ENCODE results near the gene KLC3. TPM values are rescaled to one million over a fixed set of nuclear protein-coding genes. Genes with fewer than 3 reads are reported as not detected.

Gene KLC3
- total and polyA plus RNA-seq, 2 experiments from 2014 or later: 1.8 to 4.0 TPM

DNA sequence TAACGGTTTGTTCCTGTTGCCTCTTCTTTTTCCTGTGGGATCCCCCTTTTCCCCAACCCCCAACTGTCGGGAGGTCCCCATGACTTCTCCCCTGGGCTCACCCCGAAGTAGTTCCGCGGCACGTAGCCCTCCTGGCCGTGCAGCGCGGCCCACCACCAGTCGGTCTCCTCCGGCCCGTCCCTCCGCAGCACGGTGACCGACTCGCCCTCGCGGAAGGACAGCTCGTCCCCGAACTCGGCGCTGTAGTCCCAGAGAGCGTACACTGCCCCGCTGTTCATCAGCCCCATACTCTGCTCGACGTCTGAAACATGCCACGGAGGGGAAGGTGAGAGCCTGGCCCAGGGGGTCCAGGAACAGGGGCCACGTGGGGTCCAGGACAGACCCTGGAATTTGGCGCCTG is 41.9 kb downstream of the KLC3 start:
- DNase-seq (ENCODE audit: low read depth in 1 of 2, low spot score in 1 of 2): no peak
- no peak overlapping the region for H3K27ac ChIP-seq
- peaks cover 14% of the 10 kb centered on the region for H3K27me3 ChIP-seq
- H3K4me1 ChIP-seq (ENCODE audit: low read depth): no peaks in the 10 kb centered on the region
- TF ChIP-seq, protein P1, sequence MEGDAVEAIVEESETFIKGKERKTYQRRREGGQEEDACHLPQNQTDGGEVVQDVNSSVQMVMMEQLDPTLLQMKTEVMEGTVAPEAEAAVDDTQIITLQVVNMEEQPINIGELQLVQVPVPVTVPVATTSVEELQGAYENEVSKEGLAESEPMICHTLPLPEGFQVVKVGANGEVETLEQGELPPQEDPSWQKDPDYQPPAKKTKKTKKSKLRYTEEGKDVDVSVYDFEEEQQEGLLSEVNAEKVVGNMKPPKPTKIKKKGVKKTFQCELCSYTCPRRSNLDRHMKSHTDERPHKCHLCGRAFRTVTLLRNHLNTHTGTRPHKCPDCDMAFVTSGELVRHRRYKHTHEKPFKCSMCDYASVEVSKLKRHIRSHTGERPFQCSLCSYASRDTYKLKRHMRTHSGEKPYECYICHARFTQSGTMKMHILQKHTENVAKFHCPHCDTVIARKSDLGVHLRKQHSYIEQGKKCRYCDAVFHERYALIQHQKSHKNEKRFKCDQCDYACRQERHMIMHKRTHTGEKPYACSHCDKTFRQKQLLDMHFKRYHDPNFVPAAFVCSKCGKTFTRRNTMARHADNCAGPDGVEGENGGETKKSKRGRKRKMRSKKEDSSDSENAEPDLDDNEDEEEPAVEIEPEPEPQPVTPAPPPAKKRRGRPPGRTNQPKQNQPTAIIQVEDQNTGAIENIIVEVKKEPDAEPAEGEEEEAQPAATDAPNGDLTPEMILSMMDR (IDR thresholded peaks at IDR 0.05; ENCODE audit: low read depth, low read length): no peak
- H3K4me3 ChIP-seq: no peak overlapping the region
- H3K36me3 ChIP-seq: no peaks in the 10 kb centered on the region
- no peaks in the 10 kb centered on the region for H3K9me3 ChIP-seq (ENCODE audit: low read depth)

DNA sequence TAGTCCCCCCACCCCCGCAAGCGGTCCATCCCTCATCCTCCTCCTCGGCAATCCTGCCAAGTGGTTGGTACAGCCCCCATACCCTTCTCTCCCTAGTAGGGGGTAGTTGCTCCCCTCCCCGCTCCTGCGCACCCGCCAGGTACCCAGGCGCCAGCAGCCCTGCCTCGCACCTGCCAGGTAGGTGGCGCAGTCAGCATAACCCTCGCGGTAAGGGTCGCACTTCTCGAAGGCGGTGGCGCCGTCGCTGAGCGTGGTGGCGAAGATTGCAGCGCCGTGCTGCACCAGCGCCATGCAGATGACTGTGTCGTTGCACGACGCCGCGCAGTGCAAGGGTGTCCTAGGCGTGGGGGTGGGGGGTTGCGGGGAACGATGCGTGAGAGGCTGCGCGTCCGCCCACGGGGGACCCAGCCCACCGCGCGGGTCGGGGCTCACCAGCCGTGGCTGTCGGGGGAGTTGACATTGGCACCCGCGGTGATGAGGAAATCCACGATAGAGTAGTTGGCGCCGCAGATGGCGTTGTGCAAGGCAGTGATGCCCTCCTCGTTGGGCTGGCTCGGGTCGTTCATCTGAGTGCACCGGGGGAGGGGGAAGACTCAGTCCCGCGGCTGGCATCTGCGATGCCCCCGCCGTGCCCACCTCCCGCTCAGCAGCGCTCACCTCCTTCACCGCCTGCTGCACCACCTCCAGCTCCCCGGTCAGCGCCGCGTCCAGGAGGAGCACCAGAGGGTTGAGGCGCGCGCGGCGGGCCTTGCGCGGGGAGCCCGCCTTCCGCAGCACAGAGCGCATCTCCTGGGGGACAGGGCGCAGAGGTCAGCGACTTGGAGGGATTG is 45.1 kb downstream of the KLC3 start:
- no peak overlapping the region for H3K4me3 ChIP-seq
- H3K27ac ChIP-seq: no peak overlapping the region
- no peaks in the 10 kb centered on the region for H3K4me1 ChIP-seq (ENCODE audit: low read depth)
- no peaks in the 10 kb centered on the region for H3K9me3 ChIP-seq (ENCODE audit: low read depth)
- TF ChIP-seq, protein P1 (IDR thresholded peaks at IDR 0.05; ENCODE audit: low read depth, low read length): no peak
- H3K27me3 ChIP-seq: peaks cover 14% of the 10 kb centered on the region
- H3K36me3 ChIP-seq: no peaks in the 10 kb centered on the region
- DNase-seq (ENCODE audit: low read depth in 1 of 2, low spot score in 1 of 2): no peak

DNA sequence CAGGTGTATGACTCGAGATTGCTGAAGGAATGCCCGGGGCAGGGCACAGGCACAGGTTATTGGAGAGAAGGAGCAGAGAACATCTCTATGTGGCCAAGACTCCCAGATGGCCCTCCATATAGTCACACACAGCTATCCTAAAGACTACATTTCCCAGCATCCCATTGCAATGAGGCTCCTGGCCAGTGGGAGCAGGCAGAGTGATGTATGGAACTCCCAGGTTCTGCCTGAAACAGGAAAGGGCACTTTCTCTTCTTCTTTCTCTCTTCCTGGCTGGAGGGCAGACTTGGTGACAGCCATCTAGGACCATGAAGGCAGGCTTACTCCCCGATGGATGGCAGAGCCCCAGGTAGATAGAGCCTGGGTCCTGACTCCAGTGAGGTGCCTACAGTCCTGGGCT is 50.8 kb downstream of the KLC3 start:
- no peak overlapping the region for H3K27ac ChIP-seq
- H3K27me3 ChIP-seq: peaks cover under 1% of the 10 kb centered on the region
- H3K4me3 ChIP-seq: no peak overlapping the region
- peak in 1 of 2 donors; percentile 46 for DNase-seq (ENCODE audit: low read depth in 1 of 2, low spot score in 1 of 2)
- no peaks in the 10 kb centered on the region for H3K9me3 ChIP-seq (ENCODE audit: low read depth)
- no peaks in the 10 kb centered on the region for H3K4me1 ChIP-seq (ENCODE audit: low read depth)
- TF ChIP-seq, protein P1 (IDR thresholded peaks at IDR 0.05; ENCODE audit: low read depth, low read length): no peak
- no peaks in the 10 kb centered on the region for H3K36me3 ChIP-seq

DNA sequence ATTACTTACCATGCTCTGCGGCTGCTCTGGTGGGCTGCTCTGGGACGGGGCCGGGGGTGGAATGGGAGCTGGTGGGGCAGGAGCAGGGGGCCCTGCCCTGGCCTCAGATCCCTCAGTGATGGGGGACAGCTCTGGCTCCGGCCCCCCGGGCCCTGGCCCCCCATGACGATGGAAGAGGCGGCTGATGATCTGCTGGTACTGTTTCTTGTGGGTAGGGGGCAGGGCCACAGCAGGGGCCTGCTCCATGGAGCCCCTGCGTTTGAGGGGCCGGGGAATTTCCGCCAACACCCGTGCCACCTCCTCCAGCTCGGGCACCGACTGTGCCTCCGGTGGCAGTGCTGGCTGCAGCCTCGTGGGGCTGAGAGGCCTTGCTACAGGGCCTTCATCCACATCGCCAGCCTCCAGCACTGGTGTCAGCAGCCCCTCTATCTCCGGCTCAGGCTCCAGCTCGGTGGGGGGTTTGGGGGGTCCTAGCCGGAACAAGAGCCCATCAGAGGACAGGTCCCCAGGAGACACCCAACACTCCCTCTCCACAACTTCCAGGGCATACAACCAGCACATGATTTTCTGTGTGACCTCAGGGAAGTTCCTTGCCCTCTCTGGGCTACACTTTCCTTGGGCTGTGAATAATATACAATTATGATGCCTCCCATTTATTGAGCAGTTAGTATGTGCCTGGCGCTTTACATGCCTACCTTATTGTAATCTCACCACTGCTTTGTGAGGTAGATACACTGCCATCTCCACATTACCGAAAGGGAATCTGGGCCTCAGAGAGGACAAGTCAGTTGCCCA is 51.5 kb downstream of the KLC3 start:
- H3K27ac ChIP-seq: no peak overlapping the region
- TF ChIP-seq, protein P1 (IDR thresholded peaks at IDR 0.05; ENCODE audit: low read depth, low read length): no peak
- no peak for DNase-seq (ENCODE audit: low read depth in 1 of 2, low spot score in 1 of 2)

DNA sequence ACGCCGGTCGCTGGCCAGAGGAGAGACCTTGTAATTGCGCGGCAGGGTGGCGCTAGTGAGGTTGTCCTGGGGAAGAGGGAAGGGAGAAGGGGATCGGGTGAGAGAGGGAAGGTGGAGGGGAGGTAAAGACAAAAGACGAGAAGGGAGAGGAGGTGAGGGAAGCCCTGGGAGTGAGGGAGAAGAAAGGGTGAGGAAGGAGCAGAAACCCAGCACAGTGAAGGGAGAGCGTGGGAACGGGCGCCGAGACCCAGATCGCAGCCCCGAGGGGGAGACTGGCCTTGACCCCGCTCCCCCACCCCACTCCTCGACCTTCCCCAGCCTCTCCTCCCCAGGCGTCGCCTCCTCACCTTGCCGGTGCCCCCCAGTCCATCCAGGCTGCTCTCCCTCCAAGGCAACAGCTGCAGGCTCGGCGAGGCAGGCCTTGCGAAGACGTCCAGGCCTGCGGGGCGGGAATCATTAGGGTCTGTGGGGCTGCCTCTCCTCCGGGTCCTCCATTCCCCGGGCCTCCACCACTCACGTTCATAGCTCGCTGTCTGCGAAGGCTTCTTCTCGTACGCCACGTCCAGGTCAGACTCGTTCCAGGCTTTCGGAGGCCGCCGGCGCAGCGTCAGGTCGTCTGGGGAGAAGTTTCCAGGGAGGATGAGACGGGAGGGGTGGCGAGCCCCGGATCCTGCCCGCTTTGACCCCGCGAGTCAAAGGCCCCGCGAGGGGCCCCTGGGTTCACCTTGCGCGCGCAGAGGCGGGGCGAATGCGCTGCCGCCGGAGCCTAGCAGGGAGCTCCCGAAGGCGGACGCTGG is 55.5 kb downstream of the KLC3 start:
- Histone ChIP-seq H3K4me3 (no peak overlapping the region), H3K9me3 (ENCODE audit: low read depth) (no peaks in the 10 kb centered on the region), H3K36me3 (no peaks in the 10 kb centered on the region), H3K27ac (no peak overlapping the region), H3K4me1 (ENCODE audit: low read depth) (peaks cover 7% of the 10 kb centered on the region), H3K27me3 (peaks cover 9% of the 10 kb centered on the region)
- DNase-seq (ENCODE audit: low read depth in 1 of 2, low spot score in 1 of 2): no peak
- TF ChIP-seq, protein P1 (IDR thresholded peaks at IDR 0.05; ENCODE audit: low read depth, low read length): no peak

More for the DNA sequence above, 51.5 kb downstream of the KLC3 start:
- no peak overlapping the region for H3K4me3 ChIP-seq
- no peaks in the 10 kb centered on the region for H3K9me3 ChIP-seq (ENCODE audit: low read depth)
- H3K4me1 ChIP-seq (ENCODE audit: low read depth): no peaks in the 10 kb centered on the region
- peaks cover 8% of the 10 kb centered on the region for H3K27me3 ChIP-seq
- no peaks in the 10 kb centered on the region for H3K36me3 ChIP-seq

Data from cardiac muscle cell (in vitro differentiated cells and primary cell).